ENCODE results near the gene USP47.

GRCh38 chr11:12003815-12004214, 162.0 kb downstream of the USP47 start:
- TF ChIP-seq CTCF (IDR thresholded peaks at IDR 0.05) (no peak), EZH2phosphoT487 (IDR thresholded peaks at IDR 0.05) (no peak), EZH2 (IDR thresholded peaks at IDR 0.05) (no peak)

Measured in neural progenitor cell (in vitro differentiated cells).